ENCODE data around the gene HYKK. TPM values are rescaled to one million over a fixed set of nuclear protein-coding genes. Genes with fewer than 3 reads are reported as not detected.
A peak's percentile ranks its signal among the peaks of the same experiment; 100 is the strongest.

The HYKK gene
- total and polyA plus RNA-seq, 9 of the 15 experiments (the other 6 are each of a cell fraction or from before 2014, with no cell fraction given): 1.9 to 6.1 (median 4.3) TPM

DNA sequence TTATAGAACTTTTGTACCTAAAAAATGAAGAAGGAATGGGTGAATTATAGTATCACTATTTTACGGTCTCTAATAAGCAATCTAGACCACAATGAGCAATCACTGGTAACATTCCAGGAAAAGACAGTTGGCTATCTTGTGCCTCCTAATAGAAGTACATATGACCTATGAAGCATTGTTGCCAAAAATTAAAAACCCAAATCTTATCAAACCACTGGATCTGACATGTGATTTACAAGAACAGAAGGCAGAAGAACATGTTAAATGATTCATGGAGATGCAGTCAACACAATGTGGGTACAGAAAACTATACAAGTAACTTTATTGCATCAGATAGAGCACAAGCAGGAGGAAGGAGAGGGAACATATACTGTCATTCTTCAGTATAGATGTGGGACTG is 14.5 kb upstream of the HYKK start:
- H3K79me2 ChIP-seq (ENCODE audit: control insufficient read depth, insufficient read depth, low read length): no peaks in the 10 kb centered on the region
- no peaks in the 10 kb centered on the region for H3K9me3 ChIP-seq (replicated peaks; ENCODE audit: control insufficient read depth, insufficient read depth, low read depth, low read length)
- 92% methylated on average over 1 of the region's 1 CpG for WGBS (ENCODE audit: insufficient coverage, low coverage, missing lambda C conversion rate)
- intact Hi-C loops (cut with micrococcal nuclease): no loop called here
- H3K9me1 ChIP-seq (ENCODE audit: control insufficient read depth, insufficient read depth, low read length): no peaks in the 10 kb centered on the region
- no TSS peak for BruUV-seq (replicated peaks)
- H4K20me1 ChIP-seq (replicated peaks; ENCODE audit: control insufficient read depth, insufficient read depth, low read length): no peaks in the 10 kb centered on the region
- POLR2A ChIA-PET: no interaction called here
- H3K36me3 ChIP-seq (ENCODE audit: control insufficient read depth, insufficient read depth, low read length): peaks cover 91% of the 10 kb centered on the region
- FAIRE-seq (no peak), DNase-seq (ENCODE audit: extremely low read depth in 1 of 4, low spot score in 3 of 4) (no peak), ATAC-seq (no peak)
- H3K4me2 ChIP-seq (ENCODE audit: insufficient read depth, low read length): no peak overlapping the region
- CTCF ChIA-PET (ENCODE audit: low intra/inter-chr PET ratio): no interaction called here
- H3K4me3 ChIP-seq: no peak overlapping the region
- no peak overlapping the region for H3K9ac ChIP-seq (ENCODE audit: insufficient read depth in 1 of 2, low read depth in 2 of 2, low read length in 2 of 2)
- H3K27ac ChIP-seq (ENCODE audit: extremely low read depth, low read depth, low read length): no peak overlapping the region
- in situ Hi-C loops (cut with MboI): no loop called here
- H2AFZ ChIP-seq (ENCODE audit: low read depth, low read length): no peak overlapping the region
- H3K27me3 ChIP-seq (ENCODE audit: control insufficient read depth in 2 of 2, insufficient read depth in 2 of 2, low read length in 2 of 2): no peaks in the 10 kb centered on the region
- no peaks in the 10 kb centered on the region for H3K4me1 ChIP-seq (replicated peaks in 1 of 2; ENCODE audit: control insufficient read depth in 2 of 2, insufficient read depth in 2 of 2, low read length in 2 of 2)
- TF ChIP-seq ZNF354B (CRISPR knock-in tag; IDR thresholded peaks at IDR 0.05): peak; percentile 24; the same call in 1 of the 2 replicates
- no peak for TF ChIP-seq XRCC3 (IDR thresholded peaks at IDR 0.05)
- TF ChIP-seq ZNF384 (IDR thresholded peaks at IDR 0.05; ENCODE audit: low read depth, low read length): no peak
- TF ChIP-seq SRSF7 (optimal IDR thresholded peaks at IDR 0.05; ENCODE audit: low read depth, low read length): no peak
- TF ChIP-seq, protein P1, sequence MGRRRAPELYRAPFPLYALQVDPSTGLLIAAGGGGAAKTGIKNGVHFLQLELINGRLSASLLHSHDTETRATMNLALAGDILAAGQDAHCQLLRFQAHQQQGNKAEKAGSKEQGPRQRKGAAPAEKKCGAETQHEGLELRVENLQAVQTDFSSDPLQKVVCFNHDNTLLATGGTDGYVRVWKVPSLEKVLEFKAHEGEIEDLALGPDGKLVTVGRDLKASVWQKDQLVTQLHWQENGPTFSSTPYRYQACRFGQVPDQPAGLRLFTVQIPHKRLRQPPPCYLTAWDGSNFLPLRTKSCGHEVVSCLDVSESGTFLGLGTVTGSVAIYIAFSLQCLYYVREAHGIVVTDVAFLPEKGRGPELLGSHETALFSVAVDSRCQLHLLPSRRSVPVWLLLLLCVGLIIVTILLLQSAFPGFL (CRISPR knock-in tag; IDR thresholded peaks at IDR 0.05): no peak
- no peak for TF ChIP-seq ZNF324 (CRISPR knock-in tag; IDR thresholded peaks at IDR 0.05)
- no peak for TF ChIP-seq HMG20A (CRISPR knock-in tag; conservative IDR thresholded peaks at IDR 0.05)
- no peak for TF ChIP-seq GATAD2B (IDR thresholded peaks at IDR 0.05; ENCODE audit: borderline replicate concordance)
- no peak for TF ChIP-seq MCM5 (IDR thresholded peaks at IDR 0.05; ENCODE audit: low read depth)
- no peak for TF ChIP-seq RHOXF2B (CRISPR knock-in tag; conservative IDR thresholded peaks at IDR 0.05)
- peak; percentile 36 for TF ChIP-seq MEIS2 (IDR thresholded peaks at IDR 0.05; ENCODE audit: partially characterized antibody)
- TF ChIP-seq, protein P2, sequence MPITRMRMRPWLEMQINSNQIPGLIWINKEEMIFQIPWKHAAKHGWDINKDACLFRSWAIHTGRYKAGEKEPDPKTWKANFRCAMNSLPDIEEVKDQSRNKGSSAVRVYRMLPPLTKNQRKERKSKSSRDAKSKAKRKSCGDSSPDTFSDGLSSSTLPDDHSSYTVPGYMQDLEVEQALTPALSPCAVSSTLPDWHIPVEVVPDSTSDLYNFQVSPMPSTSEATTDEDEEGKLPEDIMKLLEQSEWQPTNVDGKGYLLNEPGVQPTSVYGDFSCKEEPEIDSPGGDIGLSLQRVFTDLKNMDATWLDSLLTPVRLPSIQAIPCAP (CRISPR knock-in tag; IDR thresholded peaks at IDR 0.05; ENCODE audit: borderline replicate concordance): no peak
- TF ChIP-seq CEBPG (CRISPR knock-in tag; IDR thresholded peaks at IDR 0.05): no peak
- TF ChIP-seq CEBPG (tag; conservative IDR thresholded peaks at IDR 0.05 in 1 of 2, IDR thresholded peaks at IDR 0.05 in 1 of 2): peak in 1 of 2 experiments; percentile 45; a peak in 1 of 4 replicates
- no peak for TF ChIP-seq KDM2B (CRISPR knock-in tag; IDR thresholded peaks at IDR 0.05)
- TF ChIP-seq, protein P3, sequence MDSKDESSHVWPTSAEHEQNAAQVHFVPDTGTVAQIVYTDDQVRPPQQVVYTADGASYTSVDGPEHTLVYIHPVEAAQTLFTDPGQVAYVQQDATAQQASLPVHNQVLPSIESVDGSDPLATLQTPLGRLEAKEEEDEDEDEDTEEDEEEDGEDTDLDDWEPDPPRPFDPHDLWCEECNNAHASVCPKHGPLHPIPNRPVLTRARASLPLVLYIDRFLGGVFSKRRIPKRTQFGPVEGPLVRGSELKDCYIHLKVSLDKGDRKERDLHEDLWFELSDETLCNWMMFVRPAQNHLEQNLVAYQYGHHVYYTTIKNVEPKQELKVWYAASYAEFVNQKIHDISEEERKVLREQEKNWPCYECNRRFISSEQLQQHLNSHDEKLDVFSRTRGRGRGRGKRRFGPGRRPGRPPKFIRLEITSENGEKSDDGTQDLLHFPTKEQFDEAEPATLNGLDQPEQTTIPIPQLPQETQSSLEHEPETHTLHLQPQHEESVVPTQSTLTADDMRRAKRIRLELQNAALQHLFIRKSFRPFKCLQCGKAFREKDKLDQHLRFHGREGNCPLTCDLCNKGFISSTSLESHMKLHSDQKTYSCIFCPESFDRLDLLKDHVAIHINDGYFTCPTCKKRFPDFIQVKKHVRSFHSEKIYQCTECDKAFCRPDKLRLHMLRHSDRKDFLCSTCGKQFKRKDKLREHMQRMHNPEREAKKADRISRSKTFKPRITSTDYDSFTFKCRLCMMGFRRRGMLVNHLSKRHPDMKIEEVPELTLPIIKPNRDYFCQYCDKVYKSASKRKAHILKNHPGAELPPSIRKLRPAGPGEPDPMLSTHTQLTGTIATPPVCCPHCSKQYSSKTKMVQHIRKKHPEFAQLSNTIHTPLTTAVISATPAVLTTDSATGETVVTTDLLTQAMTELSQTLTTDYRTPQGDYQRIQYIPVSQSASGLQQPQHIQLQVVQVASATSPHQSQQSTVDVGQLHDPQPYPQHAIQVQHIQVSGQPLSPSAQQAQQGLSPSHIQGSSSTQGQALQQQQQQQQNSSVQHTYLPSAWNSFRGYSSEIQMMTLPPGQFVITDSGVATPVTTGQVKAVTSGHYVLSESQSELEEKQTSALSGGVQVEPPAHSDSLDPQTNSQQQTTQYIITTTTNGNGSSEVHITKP (IDR thresholded peaks at IDR 0.05; ENCODE audit: partially characterized antibody): no peak
- TF ChIP-seq PCBP1 (IDR thresholded peaks at IDR 0.05; ENCODE audit: low read depth, low read length, poor library complexity, severe bottlenecking): no peak
- 0 out of 2 replicates have a peak, but pooled peaks have one; percentile 14 for TF ChIP-seq SOX6 (IDR thresholded peaks at IDR 0.05)
- TF ChIP-seq HOXB6 (CRISPR knock-in tag; IDR thresholded peaks at IDR 0.05; ENCODE audit: borderline replicate concordance): no peak
